Liver (tissue), 3 donors: ENCODE measurements around the gene ZNF316.

ENCODE experiments used
- CTCF ChIP-seq: fragments of 150-350 bp; IDR thresholded peaks from 2 replicates; pipeline ENCODE4 v1.5.1; 2017; ENCODE audit warnings: improper control_type of control experiment, low read depth, low read length; ENCODE audit not compliant: missing input control
- JUND ChIP-seq, 2 donors: IDR thresholded peaks; 2 replicates each; pipeline ENCODE4 v1.6.1; 2016; ENCODE audit warnings: antibody characterized with exemption in 2 of 2
- donor health status: healthy.
- donor health status: healthy.

GRCh38 chr7:6631605-6632004, 5.5 kb upstream of the ZNF316 start:
- no peak for TF ChIP-seq CTCF
- TF ChIP-seq JUND (IDR thresholded peaks at IDR 0.05), result no peak
